Activated CD4-positive, alpha-beta T cell treated with anti-CD3 and anti-CD28 coated beads, Interleukin-2, amount 10 ng/mL, durations not matched to agents 24 days and 14 days (primary cell): ENCODE data around the gene SLC23A3. TPM values are rescaled to one million over a fixed set of nuclear protein-coding genes. Genes with fewer than 3 reads are reported as not detected.

Source experiments
- DNase-seq: peaks from one replicate; pipeline ENCODE4 v3.0.0; 2022
- H3K27ac Mint-ChIP-seq: one replicate; pipeline ENCODE4 v1.8.0; 2022; ENCODE audit warnings: mild to moderate bottlenecking, mixed read lengths
- H3K27me3 Mint-ChIP-seq: one replicate; pipeline ENCODE4 v1.8.0; 2022; ENCODE audit warnings: mixed read lengths
- H3K36me3 Mint-ChIP-seq: one replicate; pipeline ENCODE4 v1.8.0; 2022; ENCODE audit warnings: low read depth, mild to moderate bottlenecking, mixed read lengths
- H3K4me1 Mint-ChIP-seq: one replicate; pipeline ENCODE4 v1.8.0; 2021; ENCODE audit warnings: mixed read lengths
- H3K4me3 Mint-ChIP-seq: one replicate; pipeline ENCODE4 v1.8.0; 2022; ENCODE audit warnings: mild to moderate bottlenecking, moderate library complexity, mixed read lengths
- H3K9me3 Mint-ChIP-seq: one replicate; pipeline ENCODE4 v1.8.0; 2021; ENCODE audit warnings: mixed read lengths
- intact Hi-C: fragments of 100-400 bp; cut with micrococcal nuclease; formaldehyde crosslinking; loops from one replicate; pipeline ENCODE4 v1.15.1; 2023
- total RNA-seq: library from RNA; stranded (reverse); gene quantifications from 2 replicates; pipeline ENCODE4 v1.2.3, GENCODE V29; 2022

Gene SLC23A3
- total RNA-seq, 1 donor from 2014 or later: 2.3 TPM

DNA sequence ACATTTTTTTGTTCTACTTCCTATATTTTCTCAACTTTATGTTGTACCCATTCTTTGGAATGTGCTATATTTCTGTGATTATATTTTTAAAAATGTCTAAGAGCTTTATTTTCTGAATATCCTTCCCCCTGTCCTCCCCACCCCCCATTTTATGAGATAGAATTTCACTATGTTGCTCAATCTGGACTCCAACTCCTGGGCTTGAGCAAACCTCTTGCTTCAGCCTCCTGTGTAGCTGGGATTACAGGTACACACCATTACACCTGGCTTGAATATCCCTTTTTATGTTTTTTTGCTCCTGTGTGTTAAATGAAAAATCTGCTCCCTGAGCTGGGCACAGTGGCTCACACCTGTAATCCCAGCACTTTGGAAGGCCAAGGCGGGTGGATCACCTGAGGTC lies 27.6 kb upstream of the SLC23A3 start:
- Mint-ChIP-seq H3K9me3 (no peaks in the 10 kb centered on the region), H3K27me3 (peaks cover 5% of the 10 kb centered on the region)

GRCh38 chr2:219186754-219187456 lies 17.1 kb upstream of the SLC23A3 start:
- Mint-ChIP-seq H3K27ac (peak overlapping the region; percentile 66), H3K9me3 (no peaks in the 10 kb centered on the region), H3K4me1 (peaks cover 9% of the 10 kb centered on the region), H3K27me3 (no peaks in the 10 kb centered on the region), H3K36me3 (peaks cover 28% of the 10 kb centered on the region), H3K4me3 (no peak overlapping the region)
- DNase-seq: peak; percentile 55
- intact Hi-C loops: no loop called here

More for the DNA sequence above, 27.6 kb upstream of the SLC23A3 start:
- intact Hi-C loops: no loop called here
- Mint-ChIP-seq H3K4me3 (no peak overlapping the region), H3K4me1 (peaks cover 5% of the 10 kb centered on the region), H3K36me3 (no peaks in the 10 kb centered on the region), H3K27ac (no peak overlapping the region)
- DNase-seq: peak; percentile 37

DNA sequence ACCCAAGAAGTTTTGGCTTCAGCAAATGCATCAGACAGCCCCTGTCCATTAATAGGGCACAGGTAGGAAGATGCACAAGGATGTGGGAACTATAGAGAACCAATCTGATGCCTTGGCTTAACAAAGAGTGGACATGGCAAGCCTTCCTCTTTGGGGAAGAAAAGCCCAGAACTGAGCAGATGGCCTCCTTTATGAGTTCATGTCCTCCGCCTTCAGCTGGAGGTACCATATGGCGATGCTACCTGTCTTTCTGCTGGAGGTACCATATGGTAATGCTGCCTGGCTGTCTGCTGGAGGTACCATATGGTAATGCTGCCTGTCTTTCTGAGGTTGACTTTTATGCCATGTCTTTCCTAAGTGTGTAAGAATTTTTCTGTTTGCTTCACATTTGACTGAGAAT lies 14.3 kb upstream of the SLC23A3 start:
- H3K4me1 Mint-ChIP-seq: peaks cover 34% of the 10 kb centered on the region
- intact Hi-C loops: no loop called here
- H3K27ac Mint-ChIP-seq: no peak overlapping the region
- no peak overlapping the region for H3K4me3 Mint-ChIP-seq
- peaks cover 51% of the 10 kb centered on the region for H3K36me3 Mint-ChIP-seq
- DNase-seq: peak; percentile 52
- H3K27me3 Mint-ChIP-seq: no peaks in the 10 kb centered on the region
- no peaks in the 10 kb centered on the region for H3K9me3 Mint-ChIP-seq

DNA sequence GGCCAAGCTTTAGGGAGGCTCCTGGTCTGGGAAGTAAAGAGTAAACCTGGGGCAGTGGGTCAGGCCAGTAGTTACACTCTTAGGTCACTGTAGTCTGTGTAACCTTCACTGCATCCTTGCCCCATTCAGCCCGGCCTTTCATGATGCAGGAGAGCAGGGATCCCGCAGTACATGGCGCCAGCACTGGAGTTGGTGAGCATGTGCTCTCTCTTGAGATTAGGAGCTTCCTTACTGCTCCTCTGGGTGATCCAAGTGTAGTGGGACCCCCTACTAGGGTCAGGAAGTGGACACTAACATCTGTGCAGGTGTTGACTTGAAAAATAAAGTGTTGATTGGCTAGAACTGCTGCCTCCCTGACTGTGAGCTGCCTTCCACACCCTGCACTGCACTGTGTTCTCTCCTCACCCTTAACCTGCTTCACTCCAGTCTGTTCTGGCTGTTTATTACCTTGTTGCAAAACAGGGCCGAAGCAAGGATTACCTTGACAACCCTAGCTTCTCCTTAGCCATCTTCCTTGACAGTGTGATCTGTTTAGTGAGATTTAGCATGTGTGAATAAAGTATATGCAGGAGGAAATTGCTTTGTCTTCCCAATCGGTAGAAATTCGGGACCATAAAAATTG lies 13.4 kb upstream of the SLC23A3 start:
- peak overlapping the region; percentile 11 for H3K27ac Mint-ChIP-seq
- peaks cover 52% of the 10 kb centered on the region for H3K36me3 Mint-ChIP-seq
- H3K9me3 Mint-ChIP-seq: no peaks in the 10 kb centered on the region
- H3K27me3 Mint-ChIP-seq: no peaks in the 10 kb centered on the region
- H3K4me3 Mint-ChIP-seq: no peak overlapping the region
- intact Hi-C loops: no loop called here
- peak; percentile 50 for DNase-seq
- H3K4me1 Mint-ChIP-seq: peaks cover 40% of the 10 kb centered on the region

DNA sequence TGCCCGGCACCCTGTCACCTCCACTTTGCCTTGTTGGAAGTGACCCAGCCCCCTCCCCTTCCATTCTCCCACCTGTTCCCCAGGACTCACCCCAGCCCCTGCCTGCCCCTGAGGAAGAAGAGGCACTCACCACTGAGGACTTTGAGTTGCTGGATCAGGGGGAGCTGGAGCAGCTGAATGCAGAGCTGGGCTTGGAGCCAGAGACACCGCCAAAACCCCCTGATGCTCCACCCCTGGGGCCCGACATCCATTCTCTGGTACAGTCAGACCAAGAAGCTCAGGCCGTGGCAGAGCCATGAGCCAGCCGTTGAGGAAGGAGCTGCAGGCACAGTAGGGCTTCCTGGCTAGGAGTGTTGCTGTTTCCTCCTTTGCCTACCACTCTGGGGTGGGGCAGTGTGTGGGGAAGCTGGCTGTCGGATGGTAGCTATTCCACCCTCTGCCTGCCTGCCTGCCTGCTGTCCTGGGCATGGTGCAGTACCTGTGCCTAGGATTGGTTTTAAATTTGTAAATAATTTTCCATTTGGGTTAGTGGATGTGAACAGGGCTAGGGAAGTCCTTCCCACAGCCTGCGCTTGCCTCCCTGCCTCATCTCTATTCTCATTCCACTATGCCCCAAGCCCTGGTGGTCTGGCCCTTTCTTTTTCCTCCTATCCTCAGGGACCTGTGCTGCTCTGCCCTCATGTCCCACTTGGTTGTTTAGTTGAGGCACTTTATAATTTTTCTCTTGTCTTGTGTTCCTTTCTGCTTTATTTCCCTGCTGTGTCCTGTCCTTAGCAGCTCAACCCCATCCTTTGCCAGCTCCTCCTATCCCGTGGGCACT lies 12.7 kb upstream of the SLC23A3 start:
- peak; percentile 54 for DNase-seq
- H3K9me3 Mint-ChIP-seq: no peaks in the 10 kb centered on the region
- no peak overlapping the region for H3K4me3 Mint-ChIP-seq
- H3K36me3 Mint-ChIP-seq: peaks cover 53% of the 10 kb centered on the region
- peaks cover 42% of the 10 kb centered on the region for H3K4me1 Mint-ChIP-seq
- no peak overlapping the region for H3K27ac Mint-ChIP-seq
- no peaks in the 10 kb centered on the region for H3K27me3 Mint-ChIP-seq
- intact Hi-C loops: no loop called here

DNA sequence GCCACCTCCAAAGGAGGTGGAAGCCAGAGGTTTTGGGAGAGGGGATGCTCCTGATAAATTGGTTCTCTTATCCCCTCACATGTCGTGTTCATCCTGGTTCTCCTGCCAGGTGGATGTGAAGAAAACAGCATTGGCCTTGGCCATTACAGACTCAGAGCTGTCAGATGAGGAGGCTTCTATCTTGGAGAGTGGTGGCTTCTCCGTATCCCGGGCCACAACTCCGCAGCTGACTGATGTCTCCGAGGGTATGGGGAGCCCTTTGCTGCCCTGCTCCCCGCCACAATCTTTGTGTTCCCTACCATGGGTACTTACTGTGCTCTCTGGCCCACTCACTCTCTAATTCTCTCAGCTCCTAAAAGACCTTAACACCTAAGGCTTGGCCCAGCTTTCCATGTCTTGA lies 11.7 kb upstream of the SLC23A3 start:
- Mint-ChIP-seq H3K9me3 (no peaks in the 10 kb centered on the region), H3K36me3 (peaks cover 53% of the 10 kb centered on the region), H3K27me3 (no peaks in the 10 kb centered on the region), H3K27ac (peak overlapping the region; percentile 66), H3K4me1 (peaks cover 43% of the 10 kb centered on the region), H3K4me3 (peak overlapping the region; percentile 32)
- intact Hi-C loops: no loop called here
- DNase-seq: no peak

- Mint-ChIP-seq H3K9me3 (no peaks in the 10 kb centered on the region), H3K27ac (no peak overlapping the region), H3K27me3 (no peaks in the 10 kb centered on the region), H3K4me1 (peaks cover 45% of the 10 kb centered on the region), H3K4me3 (peak overlapping the region; percentile 32), H3K36me3 (peaks cover 50% of the 10 kb centered on the region)
- DNase-seq: peak; percentile 55
- intact Hi-C loops: no loop called here
Measured at GRCh38 chr2:219180961-219181360, 11.1 kb upstream of the SLC23A3 start.

- Mint-ChIP-seq H3K27ac (peak overlapping the region; percentile 87), H3K36me3 (peaks cover 46% of the 10 kb centered on the region), H3K4me3 (peak overlapping the region; percentile 94), H3K4me1 (peaks cover 52% of the 10 kb centered on the region), H3K27me3 (no peaks in the 10 kb centered on the region), H3K9me3 (no peaks in the 10 kb centered on the region)
- intact Hi-C loops: loop anchor here (2.0 to 5.0 kb wide), 2 partner anchors 469 to 963 kb away; partner anchors contain the start of genes ARPC2 and TTLL4
- peak; percentile 55 for DNase-seq
Measured at GRCh38 chr2:219179601-219180465, 10.0 kb upstream of the SLC23A3 start.

- H3K36me3 Mint-ChIP-seq: peaks cover 52% of the 10 kb centered on the region
- peaks cover 62% of the 10 kb centered on the region for H3K4me1 Mint-ChIP-seq
- peak; percentile 84 for DNase-seq
- no peaks in the 10 kb centered on the region for H3K27me3 Mint-ChIP-seq
- peak overlapping the region; percentile 94 for H3K4me3 Mint-ChIP-seq
- H3K9me3 Mint-ChIP-seq: no peaks in the 10 kb centered on the region
- intact Hi-C loops: loop anchor here (1.0 to 5.0 kb wide), 3 partner anchors 365 to 961 kb away; partner anchors contain the start of genes ARPC2, CHPF and TTLL4
- peak overlapping the region; percentile 87 for H3K27ac Mint-ChIP-seq
Measured at GRCh38 chr2:219178377-219179175, 8.7 kb upstream of the SLC23A3 start.

- H3K4me1 Mint-ChIP-seq: peaks cover 62% of the 10 kb centered on the region
- H3K9me3 Mint-ChIP-seq: no peaks in the 10 kb centered on the region
- no peaks in the 10 kb centered on the region for H3K27me3 Mint-ChIP-seq
- peak; percentile 93 for DNase-seq
- intact Hi-C loops: loop anchor here (1.0 to 5.0 kb wide), 13 partner anchors 17 to 960 kb away; partner anchors contain the start of genes ANKZF1, ARPC2, ATG9A and CHPF
- peaks cover 50% of the 10 kb centered on the region for H3K36me3 Mint-ChIP-seq
- H3K27ac Mint-ChIP-seq: peak within 1 kb of the TSS; percentile 99
- H3K4me3 Mint-ChIP-seq: peak within 1 kb of the TSS; percentile 94
Measured at GRCh38 chr2:219177552-219178376, 7.9 kb upstream of the SLC23A3 start, which contains the start of gene RETREG2. TSS of gene RETREG2 (plus strand) at chr2:219178275. CDS start at chr2:219178353, 78 bp downstream.

DNA sequence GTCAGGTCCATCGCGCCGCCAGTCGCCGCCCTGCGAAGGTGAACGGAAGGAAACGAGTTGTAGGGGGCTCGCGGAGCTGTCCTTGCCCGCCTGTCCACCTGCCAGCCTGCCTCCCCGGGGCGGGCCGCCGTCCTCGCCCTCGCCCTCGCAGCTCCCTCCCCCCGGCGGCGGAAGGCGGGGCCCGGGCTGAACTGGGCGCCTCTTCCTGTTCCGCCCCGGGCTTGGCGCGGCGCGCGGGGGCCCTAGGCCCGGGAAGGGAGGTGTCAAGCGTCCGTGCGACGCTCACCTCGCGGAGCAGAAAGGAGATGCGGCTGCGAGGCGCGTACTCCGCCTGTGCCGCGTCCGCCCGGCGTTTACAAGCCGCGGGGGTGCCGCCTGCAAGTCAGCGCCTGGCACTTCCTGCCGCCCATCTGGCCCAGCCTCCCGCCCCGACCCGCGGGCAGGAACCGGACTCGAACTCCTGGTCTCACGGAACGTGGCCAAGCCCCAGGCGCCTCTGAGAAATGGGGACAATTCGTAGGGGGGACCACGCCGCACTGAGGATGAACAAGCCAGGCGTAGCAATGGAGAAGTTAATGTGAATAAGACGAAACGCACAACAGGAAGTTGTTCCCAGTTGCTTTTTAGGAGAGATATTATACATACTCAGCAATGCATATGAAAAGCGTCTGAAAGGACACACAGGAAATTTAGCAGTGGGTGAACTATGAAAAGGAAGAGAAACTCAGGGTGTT lies 7.2 kb upstream of the SLC23A3 start, which contains the start of gene CNPPD1:
Gene CNPPD1, minus strand, starts transcription at position 108 of the 734 bp plus-strand sequence. Its CDS starts 97 bp downstream, at position 11.
- peak within 1 kb of the TSS; percentile 94 for H3K4me3 Mint-ChIP-seq
- H3K4me1 Mint-ChIP-seq: peaks cover 60% of the 10 kb centered on the region
- intact Hi-C loops: loop anchor here (1.0 to 5.0 kb wide), 11 partner anchors 17 to 960 kb away; partner anchors contain the start of genes ANKZF1, ARPC2, ATG9A and CNOT9
- H3K27ac Mint-ChIP-seq: peak within 1 kb of the TSS; percentile 99
- H3K36me3 Mint-ChIP-seq: peaks cover 56% of the 10 kb centered on the region
- peak; percentile 97 for DNase-seq
- H3K9me3 Mint-ChIP-seq: no peaks in the 10 kb centered on the region
- H3K27me3 Mint-ChIP-seq: no peaks in the 10 kb centered on the region
